HG02610 (cell line): Measurements from ENCODE around the gene DCAF15.
"Not testable (repeated sequence)": the region's sequence is repeated elsewhere in the genome, so short reads cannot be mapped to it uniquely, and the experiment has no call there.

Experiments used
- ATAC-seq: cut with Tn5 transposase; IDR thresholded peaks from one replicate; pipeline ENCODE4 v1.9.1; 2021; ENCODE audit warnings: mild to moderate bottlenecking, moderate library complexity; ENCODE audit not compliant: unreplicated experiment

DCAF15 gene, protein sequence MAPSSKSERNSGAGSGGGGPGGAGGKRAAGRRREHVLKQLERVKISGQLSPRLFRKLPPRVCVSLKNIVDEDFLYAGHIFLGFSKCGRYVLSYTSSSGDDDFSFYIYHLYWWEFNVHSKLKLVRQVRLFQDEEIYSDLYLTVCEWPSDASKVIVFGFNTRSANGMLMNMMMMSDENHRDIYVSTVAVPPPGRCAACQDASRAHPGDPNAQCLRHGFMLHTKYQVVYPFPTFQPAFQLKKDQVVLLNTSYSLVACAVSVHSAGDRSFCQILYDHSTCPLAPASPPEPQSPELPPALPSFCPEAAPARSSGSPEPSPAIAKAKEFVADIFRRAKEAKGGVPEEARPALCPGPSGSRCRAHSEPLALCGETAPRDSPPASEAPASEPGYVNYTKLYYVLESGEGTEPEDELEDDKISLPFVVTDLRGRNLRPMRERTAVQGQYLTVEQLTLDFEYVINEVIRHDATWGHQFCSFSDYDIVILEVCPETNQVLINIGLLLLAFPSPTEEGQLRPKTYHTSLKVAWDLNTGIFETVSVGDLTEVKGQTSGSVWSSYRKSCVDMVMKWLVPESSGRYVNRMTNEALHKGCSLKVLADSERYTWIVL

DNA sequence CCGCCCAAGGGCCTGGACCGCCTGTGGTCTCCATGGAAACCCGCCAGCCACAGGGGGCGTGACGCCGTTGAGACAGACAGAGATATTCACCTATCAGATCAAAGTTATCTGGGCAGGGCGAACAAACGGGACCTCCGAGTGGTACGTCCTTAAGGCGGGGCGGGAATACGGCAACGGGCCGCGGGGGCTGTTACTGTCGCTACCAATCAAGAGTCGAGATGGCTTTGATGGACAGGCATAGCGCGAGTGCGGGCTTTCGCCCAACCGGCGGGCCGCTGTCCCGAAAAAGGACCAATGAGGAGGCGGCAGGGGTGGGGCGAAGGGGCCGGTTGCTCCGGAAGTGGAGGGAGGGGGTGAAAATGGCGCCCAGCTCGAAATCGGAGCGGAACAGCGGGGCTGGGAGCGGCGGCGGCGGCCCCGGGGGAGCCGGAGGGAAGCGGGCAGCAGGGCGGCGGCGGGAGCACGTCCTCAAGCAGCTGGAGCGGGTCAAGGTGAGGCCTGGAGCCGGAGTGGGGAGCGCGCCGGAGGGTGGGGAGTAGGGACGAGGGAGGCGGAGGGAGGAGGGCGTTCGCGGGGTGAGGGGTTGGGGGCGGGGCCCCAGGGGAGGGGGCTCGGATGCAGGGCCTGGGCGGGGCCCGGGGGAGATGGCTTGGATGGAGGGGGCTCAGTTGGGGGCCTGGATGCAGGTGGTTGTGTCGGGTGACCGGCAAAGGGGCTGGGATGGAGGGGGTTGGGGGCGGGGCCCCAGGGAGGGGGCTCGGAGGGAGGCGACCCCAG is at the start of gene DCAF15:
Gene DCAF15 (plus strand): TSS at position 356 of the 777 bp plus-strand sequence. CDS start 4 bp downstream, at position 360.
- ATAC-seq: peak; percentile 96

DNA sequence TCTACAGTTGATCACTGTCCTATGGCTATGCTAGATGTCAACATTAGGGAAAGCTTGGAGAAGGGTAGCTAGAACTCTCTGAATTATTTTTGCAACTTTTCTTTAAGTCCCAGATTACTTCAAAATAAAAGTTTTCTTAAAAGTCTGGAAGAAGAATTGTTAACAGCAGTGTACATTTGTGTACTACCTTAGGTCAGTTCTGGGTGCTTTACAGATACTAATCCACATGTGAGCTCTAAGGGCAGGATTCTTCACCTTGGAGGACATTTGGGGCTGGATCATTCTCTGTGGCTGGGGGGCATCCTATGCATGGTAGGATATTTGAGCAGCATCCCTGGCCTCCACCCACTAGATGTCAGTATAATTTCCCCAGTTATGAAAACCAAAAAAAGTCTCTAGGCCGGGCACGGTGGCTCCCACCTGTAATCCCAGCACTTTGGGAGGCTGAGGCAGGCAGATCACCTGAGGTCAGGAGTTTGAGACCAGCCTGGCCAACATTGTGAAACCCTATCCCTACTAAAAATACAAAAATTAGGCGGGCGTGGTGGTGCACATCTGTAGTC is 49.2 kb upstream of the DCAF15 start:
- no peak for ATAC-seq

DNA sequence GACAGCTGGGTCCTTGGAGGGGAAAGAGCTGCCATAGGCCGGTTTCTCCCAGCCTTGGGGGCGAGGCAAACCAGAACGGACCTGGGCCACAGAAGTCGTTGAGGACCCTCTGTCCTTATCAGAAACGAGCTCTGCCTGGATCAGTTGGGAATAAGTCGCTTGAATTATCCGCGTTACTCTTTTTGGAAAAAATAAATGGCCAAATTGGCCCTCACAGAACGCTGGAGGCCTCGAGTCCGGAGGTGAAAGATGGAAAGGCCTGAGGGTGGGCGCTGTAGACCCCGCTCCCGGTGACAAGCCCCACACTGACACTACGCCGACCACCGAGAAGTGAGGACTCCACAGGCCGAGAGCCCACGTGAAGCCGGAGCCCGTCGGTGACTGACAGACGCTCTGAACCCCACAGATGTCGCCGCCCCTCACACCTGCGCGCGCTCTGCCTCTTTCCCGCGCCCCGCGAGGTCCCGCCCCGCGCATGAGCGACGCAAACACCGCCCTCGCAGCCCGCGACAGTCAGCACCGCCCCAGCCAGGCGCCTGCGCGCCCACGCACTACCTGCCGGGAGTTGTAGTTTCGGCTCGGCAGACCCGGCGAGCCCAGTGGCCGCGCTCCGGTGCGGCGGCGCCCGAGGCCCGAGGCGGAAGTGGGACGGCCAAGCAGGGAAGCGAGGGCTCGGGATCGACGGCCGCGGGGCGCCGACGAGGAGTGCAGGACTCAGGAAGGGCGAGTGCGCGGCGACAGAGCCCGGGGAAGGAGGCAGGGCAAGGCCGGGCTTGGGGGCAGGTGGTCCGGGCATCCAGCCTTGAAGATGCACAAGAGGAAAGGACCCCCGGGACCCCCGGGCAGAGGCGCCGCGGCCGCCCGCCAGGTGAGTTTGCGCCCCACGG is 46.4 kb upstream of the DCAF15 start, which contains the start of the genes BRME1 and CC2D1A:
Gene BRME1 (minus strand): TSS at position 484 of the 887 bp plus-strand sequence. CDS start 1,225 bp downstream, outside the sequence.
Gene CC2D1A (plus strand): TSS at position 568 of the 887 bp plus-strand sequence. CDS start 241 bp downstream, at position 809.
- peak; percentile 95 for ATAC-seq

DNA sequence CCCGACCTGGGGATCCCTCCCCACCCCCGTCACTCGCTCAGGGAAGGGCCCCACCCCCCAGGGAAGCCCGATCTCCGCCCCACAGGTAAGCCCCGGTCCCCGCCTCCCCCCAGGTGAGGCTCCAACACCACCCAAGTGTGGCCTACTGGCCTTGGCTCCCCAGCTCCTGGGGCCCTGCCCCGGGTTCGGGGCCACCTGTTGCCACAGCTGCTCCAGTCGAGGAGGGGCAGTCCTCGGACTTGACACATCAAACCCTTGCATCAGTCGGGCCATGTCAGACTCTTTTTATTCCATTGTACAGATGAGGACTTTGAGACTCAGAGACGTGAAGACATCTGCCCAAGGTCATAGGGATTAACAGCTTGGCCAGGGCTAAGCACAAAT is 45.8 kb upstream of the DCAF15 start:
- ATAC-seq: peak; percentile 11

DNA sequence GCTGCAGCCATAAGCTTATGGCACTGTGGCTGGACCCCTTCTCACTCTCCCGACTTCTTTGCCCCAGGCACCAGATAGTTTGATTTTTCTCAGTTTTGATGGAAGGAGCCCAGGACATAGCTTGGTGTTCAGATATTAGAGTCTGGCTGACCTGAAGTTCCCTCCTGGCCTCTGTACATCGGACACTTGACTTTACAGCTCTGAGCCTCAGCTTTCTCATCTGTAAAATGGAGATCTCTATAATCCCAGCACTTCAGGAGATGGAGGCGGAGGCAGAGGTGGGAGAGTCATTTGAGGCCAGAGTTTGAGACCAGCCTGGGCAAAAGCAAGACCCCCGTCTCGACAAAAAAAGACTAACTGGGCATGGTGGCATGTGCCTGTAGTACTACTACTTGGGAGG is 45.4 kb upstream of the DCAF15 start:
- no peak for ATAC-seq

DNA sequence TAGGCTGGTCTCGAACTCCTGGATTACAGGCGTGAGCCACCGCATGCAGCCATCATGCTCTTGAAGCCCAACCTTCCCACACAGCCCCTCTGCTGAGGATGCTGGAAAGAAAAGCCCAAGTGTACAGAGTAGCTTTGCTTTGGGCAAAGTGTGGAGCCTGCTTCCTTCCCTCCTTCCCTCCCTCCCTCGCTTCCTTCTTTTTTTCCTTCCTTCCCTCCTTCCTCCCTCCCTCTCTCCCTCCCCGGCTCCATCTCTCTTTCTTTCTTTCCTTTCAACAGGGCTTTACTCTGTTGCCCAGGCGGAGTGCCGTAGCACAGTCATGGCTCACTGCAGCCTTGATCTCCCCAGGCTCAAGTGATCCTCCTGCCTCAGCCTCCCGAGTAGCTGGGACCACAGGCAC is 43.6 kb upstream of the DCAF15 start:
- no peak for ATAC-seq

DNA sequence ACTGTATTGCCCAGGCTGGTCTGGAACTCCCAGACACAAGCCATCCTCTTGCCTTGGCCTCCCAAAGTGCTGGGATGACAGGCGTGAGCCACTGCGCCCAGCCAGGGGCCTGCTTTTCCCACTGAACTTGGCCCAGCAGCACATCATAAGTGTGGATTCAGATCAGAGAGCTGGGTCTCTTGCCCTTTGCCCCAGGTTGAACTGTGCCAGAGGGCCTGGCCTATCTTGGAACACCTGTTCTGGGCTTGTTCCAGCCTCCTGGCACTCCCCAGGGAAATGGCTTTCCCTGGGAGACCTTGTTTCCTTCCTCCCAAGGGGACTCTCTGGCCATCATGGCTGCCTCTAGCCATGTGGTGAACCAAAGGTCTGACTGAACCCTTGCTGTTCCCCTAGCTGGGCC is 42.9 kb upstream of the DCAF15 start:
- ATAC-seq: no peak

DNA sequence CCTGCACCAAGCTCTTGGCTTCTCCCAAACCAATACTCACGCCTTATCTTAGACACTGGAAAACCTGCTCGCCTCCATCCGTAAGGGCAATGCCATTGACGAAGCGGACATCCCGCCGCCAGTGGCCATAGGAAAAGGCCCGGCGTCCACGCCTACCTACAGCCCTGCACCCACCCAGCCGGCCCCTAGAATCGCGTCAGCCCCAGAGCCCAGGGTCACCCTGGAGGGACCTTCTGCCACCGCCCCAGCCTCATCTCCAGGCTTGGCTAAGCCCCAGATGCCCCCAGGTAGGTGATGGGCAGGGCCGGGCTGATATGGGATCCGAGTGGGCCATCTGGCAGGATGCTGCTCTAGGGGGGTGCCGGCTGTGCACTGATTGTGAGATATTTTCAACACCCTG is 39.0 kb upstream of the DCAF15 start:
- no peak for ATAC-seq

DNA sequence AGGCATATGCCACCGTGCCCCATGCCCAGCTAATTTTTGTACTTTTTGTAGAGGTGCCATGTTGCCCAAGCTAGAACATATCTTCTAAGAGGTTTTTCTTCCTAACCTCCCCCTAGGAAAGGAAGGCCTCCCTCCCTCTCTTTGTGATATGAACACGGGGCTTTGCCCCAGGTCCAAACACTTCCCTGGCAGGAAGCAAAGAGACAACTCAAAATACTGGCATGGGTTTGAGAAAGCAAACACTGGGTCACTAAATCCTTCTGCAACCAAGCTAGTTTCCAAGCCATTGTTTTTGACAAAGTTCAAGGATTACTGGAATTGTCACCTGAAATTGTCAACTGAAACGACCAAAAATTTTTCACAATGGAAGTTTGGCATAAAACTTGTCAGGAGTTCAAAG is 37.5 kb upstream of the DCAF15 start:
- ATAC-seq: no peak

DNA sequence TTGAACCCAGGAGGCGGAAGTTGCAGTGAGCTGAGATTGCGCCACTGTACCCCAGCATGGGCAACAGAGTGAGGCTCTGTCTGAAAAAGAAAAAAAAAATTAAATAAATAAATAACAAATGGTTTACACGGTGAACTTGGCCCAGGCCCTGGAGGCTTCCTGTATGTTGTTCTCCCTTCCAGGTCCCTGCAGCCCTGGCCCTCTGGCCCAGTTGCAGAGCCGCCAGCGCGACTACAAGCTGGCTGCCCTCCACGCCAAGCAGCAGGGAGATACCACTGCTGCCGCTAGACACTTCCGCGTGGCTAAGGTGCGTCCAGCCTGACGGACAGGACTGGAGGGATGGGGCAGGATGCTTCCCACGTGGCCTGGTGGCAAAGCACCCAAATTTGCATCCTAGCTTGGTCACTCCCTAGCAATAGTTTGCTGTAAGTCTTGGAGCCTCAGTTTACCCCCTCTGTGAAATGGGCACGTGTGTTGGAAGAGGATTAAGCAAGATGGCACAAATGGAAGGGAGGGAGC is 34.4 kb upstream of the DCAF15 start:
- no peak for ATAC-seq

DNA sequence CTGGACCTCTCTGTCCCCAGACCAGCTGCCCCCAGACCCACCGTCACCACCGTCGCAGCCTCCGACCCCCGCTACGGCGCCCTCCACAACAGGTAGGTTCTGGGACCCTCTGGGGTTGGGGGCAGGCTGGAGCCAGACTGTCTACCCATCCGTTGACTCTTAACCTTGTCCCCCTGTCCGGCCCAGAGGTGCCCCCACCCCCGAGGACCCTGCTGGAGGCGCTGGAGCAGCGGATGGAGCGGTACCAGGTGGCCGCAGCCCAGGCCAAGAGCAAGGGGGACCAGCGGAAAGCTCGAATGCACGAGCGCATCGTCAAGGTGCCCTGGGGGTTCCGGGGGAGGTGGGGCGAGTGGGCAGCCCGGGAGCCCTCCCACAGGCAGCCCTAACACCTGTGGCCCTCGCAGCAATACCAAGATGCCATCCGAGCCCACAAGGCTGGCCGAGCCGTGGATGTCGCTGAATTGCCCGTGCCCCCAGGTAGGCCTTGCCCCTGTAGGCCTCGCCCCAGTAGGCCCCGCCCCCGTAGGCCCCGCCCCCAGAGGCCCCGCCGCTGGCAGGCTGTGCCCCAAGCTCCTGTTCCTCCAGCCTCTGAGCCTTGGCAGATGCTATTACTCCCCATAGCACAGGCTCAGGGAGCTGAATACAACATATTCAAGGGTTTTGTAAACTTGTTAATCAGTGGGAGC is 33.4 kb upstream of the DCAF15 start:
- ATAC-seq: no peak

DNA sequence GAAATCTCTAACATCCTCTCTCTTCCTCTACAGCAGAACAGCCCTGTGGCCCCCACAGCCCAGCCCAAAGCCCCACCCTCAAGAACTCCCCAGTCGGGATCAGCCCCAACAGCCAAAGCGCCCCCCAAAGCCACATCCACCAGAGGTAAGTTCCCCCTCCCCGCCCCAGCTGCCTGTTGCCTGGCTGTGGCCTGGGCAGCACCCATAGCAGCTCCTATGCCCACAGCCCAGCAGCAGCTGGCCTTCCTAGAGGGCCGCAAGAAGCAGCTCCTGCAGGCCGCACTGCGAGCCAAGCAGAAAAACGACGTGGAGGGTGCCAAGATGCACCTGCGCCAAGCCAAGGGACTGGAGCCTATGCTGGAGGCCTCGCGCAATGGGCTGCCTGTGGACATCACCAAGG is 31.8 kb upstream of the DCAF15 start:
- no peak for ATAC-seq

DNA sequence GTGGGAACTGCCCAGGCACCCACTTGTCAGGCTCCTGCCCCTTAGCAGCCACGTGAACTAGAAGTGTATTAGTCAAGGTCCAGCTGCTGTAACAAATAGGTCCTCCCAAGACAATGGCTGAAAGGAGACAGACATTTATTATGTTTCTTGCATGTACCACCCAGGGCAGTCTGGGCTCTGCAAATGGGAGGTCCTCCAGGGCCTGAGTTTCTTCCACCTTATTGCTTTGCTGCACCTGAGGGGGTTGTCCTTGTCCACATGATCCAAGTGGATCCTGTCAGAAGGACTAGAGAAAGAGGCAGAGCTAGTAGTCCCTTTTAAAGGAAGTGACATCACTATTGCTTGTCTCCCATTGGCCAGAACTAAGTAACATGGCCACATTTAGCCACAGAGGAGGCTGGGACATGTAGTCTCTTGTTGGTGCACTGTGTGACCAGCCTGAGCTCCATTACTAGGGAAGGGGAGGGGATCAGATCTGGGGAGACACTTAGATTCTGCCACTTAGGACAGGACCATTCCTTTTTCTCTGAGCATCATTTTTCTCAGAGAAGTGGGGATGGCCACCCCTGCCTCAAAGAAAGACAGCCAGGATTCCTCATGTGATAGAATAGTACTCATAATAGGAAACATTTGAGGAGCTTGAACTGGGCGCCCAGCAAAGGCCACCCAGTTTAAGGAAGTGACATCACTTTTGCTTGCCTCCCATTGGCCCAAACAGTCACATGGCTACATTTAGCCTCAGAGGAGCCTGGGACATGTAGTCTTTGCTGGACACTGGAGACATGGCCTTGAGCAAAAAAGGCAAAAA is 31.2 kb upstream of the DCAF15 start:
- ATAC-seq: no peak

DNA sequence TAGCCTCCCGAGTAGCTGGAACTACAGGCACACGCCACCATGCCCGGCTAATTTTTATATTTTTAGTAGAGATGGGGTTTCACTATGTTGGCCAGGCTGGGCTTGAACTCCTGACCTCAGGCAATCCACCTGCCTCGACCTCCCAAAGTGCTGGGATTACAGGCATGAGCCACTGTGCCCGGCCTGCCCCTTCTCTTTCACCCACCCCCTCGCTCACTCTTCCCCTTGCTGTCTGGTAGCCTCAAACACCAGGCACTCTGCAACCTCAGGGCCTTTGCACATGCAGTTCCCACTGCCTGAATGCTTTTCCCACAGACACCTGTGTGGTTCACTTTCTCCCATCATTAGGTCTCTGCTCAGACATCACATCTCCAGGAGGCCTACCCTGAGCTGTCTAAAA is 30.2 kb upstream of the DCAF15 start:
- not testable (repeated sequence) for ATAC-seq

DNA sequence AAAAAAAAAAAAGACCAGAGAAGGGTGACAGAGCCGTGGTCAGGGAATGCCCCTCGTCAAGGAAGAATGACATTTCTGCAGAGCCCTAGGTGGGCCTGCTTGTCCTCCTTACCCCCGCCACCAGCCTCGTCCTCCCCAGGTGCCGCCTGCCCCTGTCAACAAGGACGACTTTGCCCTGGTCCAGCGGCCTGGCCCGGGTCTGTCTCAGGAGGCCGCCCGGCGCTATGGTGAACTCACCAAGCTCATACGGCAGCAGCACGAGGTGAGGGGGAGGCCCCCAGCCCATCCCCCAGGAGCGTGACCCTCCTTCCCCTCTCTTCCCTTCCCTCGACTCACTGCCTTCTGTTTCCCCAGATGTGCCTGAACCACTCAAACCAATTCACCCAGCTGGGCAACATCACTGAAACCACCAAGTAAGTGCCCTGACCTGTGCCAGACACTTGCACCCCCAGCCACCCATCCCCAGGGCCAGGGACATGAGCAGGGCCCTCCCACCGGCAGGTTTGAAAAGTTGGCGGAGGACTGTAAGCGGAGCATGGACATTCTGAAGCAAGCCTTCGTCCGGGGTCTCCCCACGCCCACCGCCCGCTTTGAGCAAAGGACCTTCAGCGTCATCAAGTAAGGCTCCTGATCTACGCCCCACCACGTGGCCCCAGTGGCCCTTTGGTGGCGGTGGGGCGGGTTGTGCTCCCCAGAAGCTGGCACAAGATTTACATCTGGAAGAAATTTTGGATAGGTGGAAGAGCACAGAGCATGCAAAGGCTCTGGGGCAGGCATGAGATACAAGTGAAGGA is 28.9 kb upstream of the DCAF15 start:
- no peak for ATAC-seq

DNA sequence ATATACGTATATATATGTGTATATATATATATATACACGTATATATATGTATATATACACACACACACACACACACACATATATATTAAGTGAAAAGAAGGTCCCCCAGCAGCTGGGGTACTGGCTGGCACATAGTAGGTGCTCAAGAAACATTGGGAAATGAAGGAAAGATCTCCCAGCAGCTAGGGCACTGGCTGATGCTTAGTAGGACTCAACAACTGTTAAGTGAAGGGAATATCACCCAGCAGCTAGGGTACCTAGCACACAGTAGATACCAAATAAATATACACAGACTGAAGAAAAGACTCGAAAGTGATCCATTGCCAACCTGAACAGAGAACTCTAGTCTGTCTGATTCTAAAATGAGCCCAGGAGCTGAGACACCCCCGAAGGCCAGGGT is 26.3 kb upstream of the DCAF15 start:
- ATAC-seq: no peak

DNA sequence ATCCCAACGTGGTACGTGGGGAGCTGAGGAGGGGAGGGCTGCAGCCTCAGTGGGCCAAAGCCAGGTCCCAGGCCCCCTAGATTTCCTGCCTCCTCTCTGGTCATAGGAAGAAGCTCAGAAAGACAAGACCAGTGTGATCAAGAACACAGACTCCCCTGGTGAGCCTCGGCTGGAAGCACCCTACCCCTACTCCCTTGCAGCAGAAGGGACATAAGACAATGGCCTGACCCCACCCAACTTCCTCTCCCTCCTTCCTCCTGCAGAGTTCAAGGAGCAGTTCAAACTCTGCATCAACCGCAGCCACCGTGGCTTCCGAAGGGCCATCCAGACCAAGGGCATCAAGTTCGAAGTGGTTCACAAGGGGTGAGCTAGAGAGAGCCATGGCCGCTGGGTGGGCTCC is 25.6 kb upstream of the DCAF15 start:
- ATAC-seq: no peak

DNA sequence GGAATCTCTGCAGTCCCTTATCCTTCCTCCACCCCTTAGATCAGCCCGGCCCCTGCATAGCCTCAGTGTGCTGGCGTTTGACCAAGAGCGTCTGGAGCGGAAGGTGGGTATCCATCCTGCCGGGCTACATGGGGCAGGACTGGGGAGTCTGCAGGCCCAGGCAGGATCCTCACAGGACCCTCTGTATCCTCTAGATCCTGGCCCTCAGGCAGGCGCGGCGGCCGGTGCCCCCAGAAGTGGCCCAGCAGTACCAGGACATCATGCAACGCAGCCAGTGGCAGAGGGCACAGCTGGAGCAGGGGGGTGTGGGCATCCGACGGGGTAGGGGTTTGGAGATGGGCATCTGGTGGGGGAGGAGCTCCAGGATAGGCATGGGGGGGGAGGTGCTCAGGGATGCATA is 23.0 kb upstream of the DCAF15 start:
- no peak for ATAC-seq
